GM12878 (cell line): ENCODE data around the gene VPS26A. TPM values are rescaled to one million over a fixed set of nuclear protein-coding genes. Genes with fewer than 3 reads are reported as not detected.

ENCODE experiments used
- ATAC-seq: fragments of 200-7000 bp; cut with Tn5 transposase; 3 replicates; pipeline ENCODE4 v1.9.1; 2020; ENCODE audit warnings: mild to moderate bottlenecking, moderate library complexity
- BruUV-seq: library from RNA; stranded (reverse); fragments of 400-500 nt; replicated peaks from 2 replicates; lab custom pipeline; 2021; lab: Mats Ljungman, UMichigan
- CTCF ChIA-PET: fragments of 300-600 bp; sonication (Branson Sonifier 250); formaldehyde crosslinking; extraction: SDS; loops from one replicate; lab custom pipeline; 2021; ENCODE audit warnings: inconsistent platforms; lab: Yijun Ruan, JAX
- POLR2A ChIA-PET: fragments of 350-600 bp; formaldehyde crosslinking; extraction: SDS; loops from one replicate; lab custom pipeline; 2021; ENCODE audit warnings: inconsistent platforms; lab: Charles Lee
- RAD21 ChIA-PET: fragments of 300-600 bp; sonication (Branson Sonifier 250); formaldehyde crosslinking; loops from one replicate; lab custom pipeline; 2023; ENCODE audit warnings: antibody characterized with exemption; ENCODE audit not compliant: unreplicated experiment; lab: Charles Lee
- SMC1A ChIA-PET: fragments of 300-600 bp; sonication (Branson Sonifier 250); formaldehyde crosslinking; loops from one replicate; lab custom pipeline; 2023; ENCODE audit not compliant: unreplicated experiment, uncharacterized antibody; lab: Charles Lee
- DNase-seq: peaks from one replicate; pipeline ENCODE4 v3.0.0-alpha.2; 2011; ENCODE audit warnings: low read depth, low spot score
- FAIRE-seq: peaks from 3 replicates; lab custom pipeline; 2011; peaks lifted over from hg19 to GRCh38; lab: Jason Lieb, UNC
- H2AFZ ChIP-seq: 2 replicates; pipeline ENCODE4 v1.6.0; 2011; ENCODE audit warnings: low read depth, low read length, control low read depth; ENCODE audit not compliant: control insufficient read depth
- H3K27ac ChIP-seq: 2 replicates; pipeline ENCODE4 v1.5.1; 2011; ENCODE audit warnings: control low read depth; ENCODE audit not compliant: control insufficient read depth, insufficient read depth
- H3K27me3 ChIP-seq, 2 experiments: replicated peaks in 1 of 2; 2 replicates each; pipeline versions ENCODE4 v1.6.0 to v1.6.1; 2011; ENCODE audit warnings: low read length in 1 of 2; ENCODE audit not compliant: control insufficient read depth in 2 of 2, insufficient read depth in 2 of 2
- H3K36me3 ChIP-seq, 2 experiments: 2 replicates each; pipeline ENCODE4 v1.5.1; 2011; ENCODE audit warnings: low read length in 1 of 2; ENCODE audit not compliant: control insufficient read depth in 2 of 2, insufficient read depth in 2 of 2
- H3K4me1 ChIP-seq: 2 replicates; pipeline ENCODE4 v1.6.1; 2011; ENCODE audit warnings: mild to moderate bottlenecking, low read length, moderate library complexity, mixed read lengths; ENCODE audit not compliant: control insufficient read depth, insufficient read depth
- H3K4me2 ChIP-seq: 2 replicates; pipeline ENCODE4 v1.6.0; 2011; ENCODE audit warnings: control low read depth; ENCODE audit not compliant: control insufficient read depth, insufficient read depth
- H3K4me3 ChIP-seq: fragments of 200-600 bp; sonication (generic); 2 replicates; pipeline ENCODE4 v1.5.1; 2016
- H3K79me2 ChIP-seq: 2 replicates; pipeline ENCODE4 v1.6.0; 2011; ENCODE audit warnings: low read length; ENCODE audit not compliant: control insufficient read depth, insufficient read depth
- H3K9ac ChIP-seq: 2 replicates; pipeline ENCODE4 v1.8.0; 2011; ENCODE audit warnings: low read length, control low read depth, mixed read lengths; ENCODE audit not compliant: control insufficient read depth, insufficient read depth
- H3K9me3 ChIP-seq: replicated peaks from 3 replicates; pipeline ENCODE4 v1.5.1; 2011; ENCODE audit warnings: mild to moderate bottlenecking, low read length; ENCODE audit not compliant: control insufficient read depth, insufficient read depth
- H4K20me1 ChIP-seq: 2 replicates; pipeline ENCODE4 v1.6.0; 2011; ENCODE audit not compliant: control insufficient read depth, insufficient read depth
- ESRRA ChIP-seq: IDR thresholded peaks from 2 replicates; pipeline ENCODE4 v1.6.1; 2012; ENCODE audit warnings: mild to moderate bottlenecking, low read length, improper control_type of control experiment
- NR2F1 ChIP-seq: fragments of 450-650 bp; conservative IDR thresholded peaks from 2 replicates; pipeline ENCODE4 v1.6.1; 2017; ENCODE audit warnings: mild to moderate bottlenecking
- REST ChIP-seq: IDR thresholded peaks from 2 replicates; pipeline ENCODE4 v1.6.1; 2012; ENCODE audit warnings: mild to moderate bottlenecking, low read depth, low read length
- ZNF24 ChIP-seq: fragments of 450-650 bp; IDR thresholded peaks from 2 replicates; pipeline ENCODE4 v1.6.1; 2017; ENCODE audit warnings: antibody characterized with exemption, mild to moderate bottlenecking
- ZNF384 ChIP-seq: IDR thresholded peaks from 2 replicates; pipeline ENCODE4 v1.6.1; 2012; ENCODE audit warnings: low read depth, mild to moderate bottlenecking, low read length, improper control_type of control experiment, borderline replicate concordance
- WGBS: methylation state at CpG from one replicate; pipeline ENCODE4 v1.1.6; 2016; ENCODE audit warnings: low lambda C conversion rate; ENCODE audit not compliant: insufficient replicate concordance, insufficient coverage; ENCODE audit errors: missing lambda C conversion rate; 5-methylcytosine and 5-hydroxymethylcytosine counted together
- in situ Hi-C: fragments of 300-500 bp; cut with MboI; formaldehyde crosslinking; loops from 9 replicates; pipeline ENCODE4 v1.14.3; 2018; ENCODE audit warnings: mixed read lengths
- intact Hi-C: fragments of 100-400 bp; cut with micrococcal nuclease; formaldehyde crosslinking; loops from one replicate; pipeline ENCODE4 v1.14.2; 2022; ENCODE audit not compliant: unreplicated experiment
- polyA plus RNA-seq, 11 experiments: library from polyadenylated mRNA; depleted of rRNA in 4 of 11; unstranded in 6 of 11; stranded (reverse) in 5 of 11; fragments of >200 nt; fragmentation: Nextera tagmentation in 4 of 11; fragmentation: Illumina TruSeq in 1 of 11; extraction: Ambion mirVana in 4 of 11; extraction: Trizol in 1 of 11; gene quantifications; 1 replicate in 1 of 11; 2 replicates in 10 of 11; pipeline versions ENCODE4 v1.2.1 to v1.2.3, GENCODE V29; 2011 to 2016; ENCODE audit warnings: inconsistent platforms in 2 of 11, missing spikeins in 2 of 11, low read depth in 1 of 11
- total RNA-seq, 4 experiments: library from RNA; depleted of rRNA in 3 of 4; stranded (reverse); fragments of >200 nt in 3 of 4; fragmentation: Illumina TruSeq in 1 of 4; extraction: Trizol in 1 of 4; gene quantifications; 2 replicates each; pipeline versions ENCODE4 v1.2.1 to v1.2.3, GENCODE V29; 2013 to 2021

VPS26A gene
- total and polyA plus RNA-seq, 10 of the 15 experiments (the other 5 are each of a cell fraction or from before 2014, with no cell fraction given), result 16.8 to 72.3 (median 26.8) TPM

- Histone ChIP-seq H3K9ac (no peak overlapping the region), H3K4me1 (no peaks in the 10 kb centered on the region)
Measured at GRCh38 chr10:69145864-69146263, 21.9 kb downstream of the VPS26A start.

DNA sequence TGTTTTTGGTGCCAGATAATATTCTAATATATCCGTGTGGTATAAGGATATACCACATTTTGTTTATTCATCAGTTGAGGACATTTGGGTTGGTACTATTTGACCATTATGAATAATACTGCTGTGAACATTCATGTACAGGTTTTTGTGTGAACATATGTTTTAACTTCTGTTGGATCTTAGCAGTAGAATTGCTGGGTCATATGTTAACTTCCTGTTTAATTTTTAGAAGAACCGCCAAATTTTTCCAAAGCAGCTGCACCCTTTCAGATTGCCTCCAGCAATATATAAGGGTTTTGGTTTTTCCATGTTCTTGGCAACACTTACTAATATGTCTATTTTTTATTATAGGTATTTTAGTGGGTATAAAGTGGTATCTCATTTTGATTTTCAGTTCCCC, 22.8 kb downstream of the VPS26A start:
- CTCF ChIA-PET, result no interaction called here
- H3K79me2 ChIP-seq, result peaks cover 11% of the 10 kb centered on the region
- no peaks in the 10 kb centered on the region for H3K27me3 ChIP-seq
- SMC1A ChIA-PET, result no interaction called here
- H3K9me3 ChIP-seq, result no peaks in the 10 kb centered on the region
- FAIRE-seq (no peak), DNase-seq (no peak), ATAC-seq (no peak)
- TF ChIP-seq ZNF384 (no peak), ESRRA (no peak), REST (no peak)
- RAD21 ChIA-PET, result no interaction called here
- intact Hi-C loops, result no loop called here
- no peak overlapping the region for H3K27ac ChIP-seq
- no peaks in the 10 kb centered on the region for H4K20me1 ChIP-seq
- no peaks in the 10 kb centered on the region for H3K4me1 ChIP-seq
- POLR2A ChIA-PET, result no interaction called here
- in situ Hi-C loops, result no loop called here
- H2AFZ ChIP-seq, result no peak overlapping the region
- no peak overlapping the region for H3K4me3 ChIP-seq
- H3K4me2 ChIP-seq, result no peak overlapping the region
- BruUV-seq, result no TSS peak
- H3K9ac ChIP-seq, result no peak overlapping the region
- WGBS, result 98% methylated on average over 2 of the region's 2 CpGs
- H3K36me3 ChIP-seq, result no peaks in the 10 kb centered on the region

More at GRCh38 chr10:69145864-69146263, 21.9 kb downstream of the VPS26A start:
- TF ChIP-seq NR2F1, result no peak
- peak; percentile 65; the same call in 1 of the 2 replicates for TF ChIP-seq ZNF24
- ChIA-PET RAD21 (no interaction called here), POLR2A (no interaction called here), CTCF (no interaction called here), SMC1A (no interaction called here)
- H3K4me3 ChIP-seq, result no peak overlapping the region
- H3K36me3 ChIP-seq, result no peaks in the 10 kb centered on the region
- no TSS peak for BruUV-seq
- DNase-seq, result no peak
- H4K20me1 ChIP-seq, result no peaks in the 10 kb centered on the region
- intact Hi-C loops (no loop called here), in situ Hi-C loops (no loop called here)
- ATAC-seq, result no peak
- H2AFZ ChIP-seq, result no peak overlapping the region
- peaks cover 11% of the 10 kb centered on the region for H3K79me2 ChIP-seq
- H3K4me2 ChIP-seq, result no peak overlapping the region
- no peaks in the 10 kb centered on the region for H3K27me3 ChIP-seq
- FAIRE-seq, result no peak
- H3K27ac ChIP-seq, result no peak overlapping the region
- WGBS, result 96% methylated on average over 8 of the region's 8 CpGs
- no peaks in the 10 kb centered on the region for H3K9me3 ChIP-seq
